IMR-90 (cell line): Measurements from ENCODE around the gene DDX20. TPM values are rescaled to one million over a fixed set of nuclear protein-coding genes. Genes with fewer than 3 reads are reported as not detected.
A peak's percentile ranks its signal among the peaks of the same experiment; 100 is the strongest.
"Not testable (repeated sequence)": the region's sequence is repeated elsewhere in the genome, so short reads cannot be mapped to it uniquely, and the experiment has no call there.

Source experiments
- ATAC-seq: fragments of 200-7000 bp; cut with Tn5 transposase; 2 replicates; pipeline ENCODE4 v1.9.1; 2020; ENCODE audit warnings: low read depth, mild to moderate bottlenecking, moderate library complexity
- BruUV-seq: library from RNA; stranded (reverse); fragments of 400-500 nt; replicated peaks from 2 replicates; lab custom pipeline; 2021; lab: Mats Ljungman, UMichigan
- CTCF ChIA-PET: fragments of 300-600 bp; formaldehyde crosslinking; extraction: SDS; loops from one replicate; lab custom pipeline; 2021; ENCODE audit warnings: antibody characterized with exemption; lab: Yijun Ruan, JAX
- POLR2A ChIA-PET: fragments of 300-600 bp; sonication (Branson Sonifier 250); formaldehyde crosslinking; loops from one replicate; lab custom pipeline; 2022; ENCODE audit warnings: antibody characterized with exemption; ENCODE audit not compliant: unreplicated experiment; lab: Charles Lee
- DNase-seq: peaks from one replicate; pipeline ENCODE4 v3.0.0; 2013
- H2AFZ ChIP-seq: replicated peaks from 2 replicates; pipeline ENCODE3; 2013; ENCODE audit warnings: low read length, mild to moderate bottlenecking; ENCODE audit not compliant: poor library complexity
- H2AK5ac ChIP-seq: 2 replicates; pipeline ENCODE4 v1.6.1; 2013; ENCODE audit warnings: low read depth, low read length, inconsistent platforms
- H2AK9ac ChIP-seq: replicated peaks from 2 replicates; pipeline ENCODE3; 2013; ENCODE audit warnings: mild to moderate bottlenecking, low read depth, low read length, moderate library complexity; ENCODE audit not compliant: poor library complexity
- H2BK120ac ChIP-seq: 2 replicates; pipeline ENCODE4 v1.6.1; 2013; ENCODE audit warnings: low read depth, low read length, inconsistent platforms
- H2BK15ac ChIP-seq: 3 replicates; pipeline ENCODE4 v1.6.1; 2013; ENCODE audit warnings: low read depth, low read length, inconsistent platforms
- H2BK20ac ChIP-seq: 2 replicates; pipeline ENCODE4 v1.6.1; 2013; ENCODE audit warnings: low read depth, mild to moderate bottlenecking, inconsistent platforms, low read length, moderate library complexity
- H2BK5ac ChIP-seq: 2 replicates; pipeline ENCODE4 v1.6.1; 2013; ENCODE audit warnings: mild to moderate bottlenecking, low read depth, low read length, inconsistent platforms; ENCODE audit not compliant: poor library complexity, severe bottlenecking
- H3K14ac ChIP-seq: replicated peaks from 2 replicates; pipeline ENCODE4 v1.6.1; 2013; ENCODE audit warnings: low read depth, low read length, inconsistent platforms
- H3K18ac ChIP-seq: 2 replicates; pipeline ENCODE4 v1.6.1; 2013; ENCODE audit warnings: low read depth, low read length, control low read depth
- H3K23ac ChIP-seq: 2 replicates; pipeline ENCODE4 v1.6.1; 2013; ENCODE audit warnings: low read depth, low read length, inconsistent platforms
- H3K27ac ChIP-seq: 2 replicates; pipeline ENCODE4 v1.5.1; 2013; ENCODE audit warnings: mild to moderate bottlenecking, control low read depth, low read length; ENCODE audit not compliant: insufficient read depth
- H3K27me3 ChIP-seq: 2 replicates; pipeline ENCODE4 v1.6.1; 2013; ENCODE audit warnings: low read length; ENCODE audit not compliant: control insufficient read depth, insufficient read depth
- H3K36me3 ChIP-seq: 2 replicates; pipeline ENCODE4 v1.6.1; 2013; ENCODE audit warnings: low read length, mixed read lengths; ENCODE audit not compliant: control insufficient read depth, insufficient read depth
- H3K4ac ChIP-seq: 2 replicates; pipeline ENCODE4 v1.6.1; 2013; ENCODE audit warnings: low read depth, low read length, inconsistent platforms
- H3K4me1 ChIP-seq: 2 replicates; pipeline ENCODE4 v1.6.1; 2013; ENCODE audit warnings: low read length, mixed read lengths; ENCODE audit not compliant: control insufficient read depth, insufficient read depth
- H3K4me2 ChIP-seq: 2 replicates; pipeline ENCODE4 v1.6.1; 2013; ENCODE audit warnings: low read depth, mild to moderate bottlenecking, control low read depth, low read length, moderate library complexity
- H3K4me3 ChIP-seq: 2 replicates; pipeline ENCODE4 v1.5.1; 2013; ENCODE audit warnings: low read depth, mild to moderate bottlenecking, control low read depth, low read length, moderate library complexity; ENCODE audit not compliant: insufficient read depth
- H3K56ac ChIP-seq: 2 replicates; pipeline ENCODE4 v1.6.1; 2013; ENCODE audit warnings: low read length, inconsistent platforms; ENCODE audit not compliant: insufficient read depth; ENCODE audit errors: extremely low read depth
- H3K79me1 ChIP-seq, 2 experiments: 2 replicates each; pipeline ENCODE4 v1.6.1; 2013; ENCODE audit warnings: low read length in 2 of 2, inconsistent platforms in 1 of 2, low read depth in 1 of 2
- H3K9ac ChIP-seq: 2 replicates; pipeline ENCODE4 v1.6.1; 2013; ENCODE audit warnings: low read depth, low read length, control low read depth
- H3K9me1 ChIP-seq: 2 replicates; pipeline ENCODE4 v1.6.1; 2013; ENCODE audit warnings: low read length, inconsistent platforms; ENCODE audit not compliant: insufficient read depth
- H3K9me3 ChIP-seq: 2 replicates; pipeline ENCODE4 v1.6.1; 2013; ENCODE audit warnings: low read length; ENCODE audit not compliant: control insufficient read depth, insufficient read depth
- H4K20me1 ChIP-seq: 2 replicates; pipeline ENCODE4 v1.6.1; 2013; ENCODE audit warnings: low read length, inconsistent platforms; ENCODE audit not compliant: insufficient read depth
- H4K5ac ChIP-seq: 2 replicates; pipeline ENCODE4 v1.6.1; 2013; ENCODE audit warnings: mild to moderate bottlenecking, low read depth, low read length, control low read depth
- H4K8ac ChIP-seq, 2 experiments: 2 replicates each; pipeline ENCODE4 v1.6.1; 2013; ENCODE audit warnings: low read depth in 2 of 2, low read length in 2 of 2, control low read depth in 1 of 2, inconsistent platforms in 1 of 2
- H4K91ac ChIP-seq: 2 replicates; pipeline ENCODE4 v1.6.1; 2013; ENCODE audit warnings: low read depth, low read length, inconsistent platforms; ENCODE audit not compliant: insufficient read depth
- WGBS, 2 experiments: methylation state at CpG; one replicate each; pipeline versions ENCODE4 v1.1.5 to v1.1.7; 2013; ENCODE audit warnings: missing lambda C conversion rate in 2 of 2; ENCODE audit not compliant: insufficient read length in 1 of 2; ENCODE audit errors: extremely low coverage in 2 of 2; 5-methylcytosine and 5-hydroxymethylcytosine counted together
- dilution Hi-C: fragments of 300-500 bp; cut with HindIII; formaldehyde crosslinking; loops from one replicate; pipeline ENCODE4 v1.14.3; 2018; ENCODE audit warnings: low sequenced_read_pairs; ENCODE audit not compliant: unreplicated experiment
- in situ Hi-C: fragments of 300-500 bp; cut with MboI; formaldehyde crosslinking; loops from 3 replicates; pipeline ENCODE4 v1.14.3; 2019; ENCODE audit warnings: low sequenced_read_pairs, inconsistent platforms, mixed read lengths
- intact Hi-C: fragments of 100-400 bp; cut with micrococcal nuclease; formaldehyde crosslinking; loops from 2 replicates; pipeline ENCODE4 v1.10.0; 2022
- polyA plus RNA-seq, 3 experiments: library from polyadenylated mRNA; depleted of rRNA; stranded (reverse); fragments of >200 nt; gene quantifications; 2 replicates each; pipeline ENCODE4 v1.2.3, GENCODE V29; 2012; ENCODE audit warnings: low replicate concordance in 1 of 3
- total RNA-seq: library from RNA; depleted of rRNA; stranded (reverse); fragments of >200 nt; gene quantifications from 2 replicates; pipeline ENCODE4 v1.2.3, GENCODE V29; 2012

The DDX20 gene
- total and polyA plus RNA-seq, 2 of the 4 experiments (the other 2 are of a cell fraction) = 5.7 to 10.9 TPM

- peaks cover 5 to 19% of the 10 kb centered on the region in 2 experiments; a peak in 2 of 4 replicates for H3K79me1 ChIP-seq
- H2AK5ac ChIP-seq, in situ Hi-C loops, H3K4me3 ChIP-seq, H3K9ac ChIP-seq, DNase-seq, H3K27me3 ChIP-seq, H2BK120ac ChIP-seq, H3K23ac ChIP-seq, H4K20me1 ChIP-seq, H2BK5ac ChIP-seq, H2BK15ac ChIP-seq, H4K91ac ChIP-seq, H4K8ac ChIP-seq, BruUV-seq, dilution Hi-C loops, H2AK9ac ChIP-seq, intact Hi-C loops, H2AFZ ChIP-seq, H3K56ac ChIP-seq, H3K18ac ChIP-seq, H3K4me2 ChIP-seq, H3K36me3 ChIP-seq, H4K5ac ChIP-seq, POLR2A ChIA-PET, H3K14ac ChIP-seq, ATAC-seq, H3K27ac ChIP-seq, H3K9me3 ChIP-seq: not testable (repeated sequence)
- 0 out of 2 replicates have a peak overlapping the region, but pooled peaks have one; percentile 87 for H3K4ac ChIP-seq
- H3K9me1 ChIP-seq = peaks cover 40% of the 10 kb centered on the region
- CTCF ChIA-PET = interaction anchor here (2.5 kb wide), 1 partner anchor 28 kb away, joined by 13 read pairs; no protein-coding TSS in a partner anchor
- H2BK20ac ChIP-seq = 0 out of 2 replicates have a peak overlapping the region, but pooled peaks have one; percentile 92
- peaks cover 22% of the 10 kb centered on the region for H3K4me1 ChIP-seq
- WGBS, 2 experiments = 80% methylated on average over 1 of the region's 14 CpGs; no CpG with 5 or more reads in 1 of the 2 experiments
Measured at GRCh38 chr1:111742292-111742691, 13.4 kb upstream of the DDX20 start.
